Stimulated activated CD4-positive, alpha-beta T cell treated with anti-CD3 and anti-CD28 coated beads, Interleukin-15, amount 100 ng/mL, for 48 hours (primary cell): ENCODE data around the gene MYBBP1A.

Experiments used
- DNase-seq, 2 donors: peaks; one replicate each; pipeline ENCODE4 v3.0.0-alpha.2; 2020; ENCODE audit warnings: low read depth in 2 of 2

The MYBBP1A gene

DNA sequence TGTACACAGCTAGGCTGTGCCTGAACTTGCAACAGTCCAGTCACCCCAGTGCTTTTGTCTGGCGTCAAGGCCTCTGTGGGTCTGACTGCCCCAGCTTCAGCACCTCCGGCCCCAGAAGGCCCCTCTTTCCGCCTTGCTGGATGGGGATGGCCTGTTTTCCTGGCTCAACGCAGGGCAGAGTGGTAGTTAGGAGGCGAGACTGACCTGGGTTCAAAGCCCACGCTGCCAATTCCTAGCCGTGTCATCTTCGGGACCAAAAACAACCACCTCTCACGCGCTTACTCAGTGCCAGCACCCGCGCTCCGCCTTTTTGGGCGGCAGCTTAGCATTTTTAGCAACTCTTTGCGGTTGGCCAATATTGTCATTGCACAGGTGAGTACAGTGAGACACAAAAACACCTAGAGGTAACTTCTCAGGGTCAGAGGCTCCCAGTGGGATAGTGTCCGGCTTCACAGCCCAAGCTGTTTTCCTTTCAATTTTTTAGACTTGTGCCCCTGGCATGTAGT is 4.6 kb downstream of the MYBBP1A start:
- DNase-seq, result no peak

DNA sequence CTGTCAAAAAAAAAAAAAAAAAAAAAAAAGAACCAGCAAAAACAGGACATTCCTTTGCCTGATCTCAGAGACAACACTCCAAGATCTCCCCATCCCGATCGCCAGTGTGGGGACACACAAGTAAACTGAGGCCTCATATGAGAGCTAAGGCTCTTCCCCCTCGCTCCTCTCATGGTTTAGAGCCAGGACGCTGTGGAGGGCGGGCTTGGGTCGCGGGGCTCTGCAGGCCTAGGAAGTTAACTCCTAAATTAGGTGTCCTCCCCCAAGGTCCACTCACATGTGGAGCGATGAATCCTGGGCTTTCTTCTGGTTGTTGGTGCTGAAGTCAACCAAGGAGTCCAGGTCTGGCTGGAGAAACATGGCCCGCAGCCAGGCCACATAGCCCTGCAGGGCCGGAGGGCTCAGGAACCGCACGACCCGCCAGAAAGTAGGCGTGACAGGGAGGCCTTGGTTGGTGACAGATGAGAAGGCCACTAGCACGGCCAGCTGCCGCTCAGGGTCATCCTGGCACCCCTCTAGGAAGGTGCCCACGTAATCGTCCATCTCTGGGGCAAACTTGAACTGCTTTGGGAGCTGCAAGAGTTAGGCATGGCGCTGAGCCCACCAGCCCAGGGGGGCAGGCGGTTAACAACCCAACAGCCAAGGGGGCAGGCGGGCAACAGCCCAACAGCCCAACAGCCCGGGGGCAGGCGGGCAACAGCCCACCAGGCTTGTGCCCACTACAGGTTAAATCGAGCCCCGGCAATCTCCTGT is 5.2 kb downstream of the MYBBP1A start:
- DNase-seq, result no peak

DNA sequence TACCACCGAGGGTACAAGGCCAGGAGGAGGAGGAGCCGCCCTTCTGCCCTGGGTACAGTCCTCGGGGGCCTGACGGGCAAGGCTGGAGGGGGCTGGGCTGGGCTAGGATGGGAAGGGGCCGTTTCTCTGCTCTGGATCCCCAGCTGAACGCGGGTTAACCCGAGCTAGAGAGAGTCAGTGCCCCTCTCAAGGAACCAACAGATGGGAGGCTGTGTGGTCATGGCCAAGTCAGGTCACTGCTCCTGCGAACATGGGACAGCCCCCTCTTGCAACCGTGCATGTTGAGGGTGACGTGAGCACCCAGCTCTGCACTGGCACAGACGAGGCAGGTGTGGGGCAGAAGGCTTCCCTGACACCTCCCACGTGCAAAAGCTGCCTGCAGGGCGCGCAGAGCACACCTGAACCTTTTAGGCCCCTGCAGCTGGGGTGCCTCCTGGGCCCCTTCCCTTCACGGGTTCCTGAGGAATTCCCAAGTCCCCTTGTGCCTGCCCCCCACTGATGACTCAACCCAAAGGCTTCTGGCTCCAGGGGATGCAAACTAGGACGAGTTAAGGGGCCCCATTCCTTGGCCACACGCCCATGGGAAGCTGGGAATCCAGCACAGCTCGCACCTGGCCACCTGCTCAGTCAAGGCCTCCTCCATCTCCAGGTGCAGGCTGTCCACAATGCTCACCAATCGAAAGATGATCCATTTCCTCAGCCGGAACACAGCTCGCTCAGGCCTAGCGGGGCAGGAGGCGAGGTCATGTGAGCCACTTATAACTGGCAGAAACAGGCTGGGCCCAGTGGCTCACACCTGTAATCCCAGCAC is 6.3 kb downstream of the MYBBP1A start:
- no peak for DNase-seq

DNA sequence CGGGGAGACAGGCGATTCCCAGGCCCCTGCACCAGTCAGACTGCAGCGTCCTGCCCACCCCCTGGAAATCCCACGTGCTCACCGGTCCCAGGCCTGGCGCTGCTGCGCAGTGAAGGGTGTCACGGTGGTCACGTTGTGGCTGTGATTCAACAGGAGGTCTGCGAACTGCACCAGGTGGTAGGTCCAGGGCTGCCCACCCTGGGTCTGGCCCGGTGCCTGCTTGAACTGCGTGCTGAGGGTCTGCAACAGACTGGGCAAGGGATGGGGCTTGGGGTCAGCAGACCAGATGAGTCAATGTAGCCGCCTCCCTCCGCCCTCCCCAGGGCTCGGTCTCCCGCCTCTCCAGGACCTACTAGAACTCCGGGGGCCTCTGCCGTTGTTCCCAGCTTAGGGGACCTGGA is 7.1 kb downstream of the MYBBP1A start:
- no peak for DNase-seq

DNA sequence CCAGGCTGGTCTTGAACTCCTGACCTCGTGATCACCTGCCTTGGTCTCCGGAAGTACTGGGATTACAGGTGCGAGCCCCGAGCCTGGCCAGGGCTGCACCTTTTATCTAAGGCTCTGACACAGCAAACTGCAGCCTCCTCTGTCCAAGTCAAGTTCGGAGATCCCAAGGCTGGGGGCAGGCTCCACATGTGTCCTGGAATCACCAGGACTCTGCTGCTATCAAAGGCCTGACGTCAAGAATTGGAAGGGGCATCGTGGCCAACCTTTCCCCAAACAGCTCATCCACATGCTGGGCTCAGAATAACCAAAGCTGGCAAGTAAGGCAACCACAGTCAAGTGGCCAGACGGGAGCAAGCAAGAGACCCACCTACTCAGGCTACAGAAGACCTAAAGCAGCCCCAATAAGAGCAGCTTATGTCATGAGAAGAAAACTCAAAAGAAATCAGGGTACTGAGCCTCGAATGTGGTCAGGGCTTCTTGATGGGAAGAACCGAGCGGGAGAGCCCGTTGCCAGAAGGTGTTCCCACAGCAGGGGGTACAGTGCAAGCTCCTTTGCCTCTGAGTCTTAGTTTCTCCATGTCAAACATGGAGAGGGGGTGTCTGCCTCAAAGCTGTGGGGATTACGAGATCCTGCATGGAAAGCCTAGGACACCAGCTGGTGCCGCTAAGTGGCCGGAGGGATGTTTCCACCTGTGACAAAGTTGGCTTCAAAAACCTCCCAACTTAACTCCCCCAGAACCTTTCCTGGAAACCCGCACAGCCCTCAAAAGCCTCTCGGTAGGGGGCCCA is 7.9 kb downstream of the MYBBP1A start:
- DNase-seq, result no peak

DNA sequence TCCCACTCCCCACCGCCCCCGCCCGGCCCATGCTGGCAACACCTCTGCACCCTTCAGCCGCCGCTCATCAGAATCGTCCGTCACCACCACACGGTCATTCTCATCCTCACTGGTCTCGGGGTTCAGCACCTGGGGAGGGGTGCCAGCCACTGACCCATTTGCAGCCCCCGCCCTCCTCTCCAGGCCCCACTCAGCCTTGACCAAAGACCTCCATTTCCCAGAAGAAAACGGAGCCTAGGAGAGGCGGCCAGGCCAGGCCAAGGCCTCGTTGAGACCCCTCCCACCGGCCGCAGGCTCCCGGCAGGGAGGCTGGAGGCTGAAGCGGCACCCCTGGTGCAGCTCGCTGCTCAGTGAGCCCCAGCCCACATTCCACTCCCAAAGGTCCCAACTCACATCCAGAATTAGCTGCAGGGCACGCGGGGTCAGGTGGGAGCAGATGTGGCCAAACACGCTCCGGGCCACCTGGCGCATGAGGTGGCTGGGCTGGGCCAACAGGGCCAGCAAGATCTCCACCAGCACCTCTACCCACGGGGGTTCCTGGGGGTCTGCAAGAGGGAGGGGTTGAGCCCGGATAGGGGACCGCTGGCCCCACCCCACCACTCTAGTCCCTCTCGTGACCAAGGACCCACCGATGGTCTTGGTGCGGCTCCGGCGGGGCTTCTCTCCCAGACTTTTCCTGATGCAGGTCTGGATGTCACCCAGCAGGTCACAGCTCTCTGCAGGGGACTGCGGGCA is 9.8 kb downstream of the MYBBP1A start:
- no peak for DNase-seq

DNA sequence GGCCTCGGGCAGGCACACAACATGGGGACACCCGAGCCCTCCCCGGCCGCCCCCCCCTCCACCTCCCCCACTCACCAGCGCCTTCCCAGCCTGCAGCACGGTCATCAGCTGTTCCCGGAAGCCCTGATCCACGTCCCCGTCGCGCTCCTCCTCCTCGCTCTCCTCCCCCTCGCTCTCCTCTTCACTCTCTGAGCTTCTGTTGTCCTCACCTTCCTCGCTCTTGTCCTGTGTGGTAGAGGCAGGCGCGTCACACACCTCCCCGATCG is 10.3 kb downstream of the MYBBP1A start:
- no peak for DNase-seq

DNA sequence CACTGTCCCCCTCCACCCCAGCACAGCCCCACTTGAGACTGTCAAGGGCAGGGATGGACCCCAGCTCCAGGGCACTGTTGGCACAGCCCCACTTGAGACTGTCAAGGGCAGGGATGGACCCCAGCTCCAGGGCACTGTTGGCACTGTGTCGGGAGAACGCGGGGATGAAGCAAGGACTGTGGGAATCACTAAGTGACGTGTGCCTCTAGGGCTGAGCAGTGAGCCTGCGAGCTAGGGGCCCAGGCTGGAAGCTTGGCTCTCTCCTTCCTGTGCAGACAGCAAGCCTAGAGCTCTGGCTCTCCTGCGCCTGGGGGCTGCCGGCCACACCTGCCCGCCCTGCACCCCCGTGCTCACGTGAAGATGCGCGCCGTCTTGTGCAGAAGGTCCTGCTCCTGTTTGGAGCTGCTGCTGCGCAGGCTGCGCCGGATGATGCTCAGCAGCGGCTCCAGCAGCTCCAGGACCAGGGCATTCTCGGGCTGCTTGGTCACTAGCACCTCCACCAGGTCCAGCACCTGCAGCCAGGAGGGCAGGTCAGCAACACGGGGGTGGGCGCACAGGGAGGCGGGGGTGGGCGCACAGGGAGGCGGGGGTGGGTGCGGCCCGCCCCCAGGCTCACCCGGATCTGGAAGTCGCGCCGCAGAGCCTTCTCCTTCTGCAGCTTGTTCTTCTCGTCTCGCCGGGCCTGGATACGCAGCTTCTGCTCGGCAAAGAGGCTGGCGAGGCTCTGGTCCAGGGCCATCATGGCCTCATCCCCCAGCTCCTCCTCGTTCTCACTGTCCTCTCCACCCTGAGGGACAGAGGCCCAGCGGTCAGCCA is 10.8 kb downstream of the MYBBP1A start:
- DNase-seq, result no peak

DNA sequence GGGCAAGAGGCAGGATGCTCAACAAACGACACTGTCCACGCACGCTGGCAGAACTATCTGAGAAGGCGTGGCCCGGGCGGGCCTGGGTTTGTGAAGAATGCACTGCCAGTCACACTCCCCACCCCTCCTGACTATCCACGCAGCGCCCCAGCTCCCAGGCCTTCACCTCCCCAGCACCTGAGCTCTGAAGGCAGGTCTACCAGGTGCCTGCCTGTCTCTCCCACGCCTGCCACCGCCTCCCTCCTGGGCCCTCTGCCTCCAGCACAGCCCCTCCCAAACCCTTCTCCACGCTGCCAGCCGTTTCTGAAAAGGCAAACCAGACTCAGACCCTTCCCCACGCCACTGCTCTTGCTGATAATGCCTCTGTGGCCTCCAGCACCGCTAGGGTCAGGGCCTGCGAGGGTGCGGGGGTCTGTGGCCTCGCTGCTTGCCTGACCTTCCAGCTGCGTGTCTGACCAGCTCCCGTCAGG is 11.6 kb downstream of the MYBBP1A start:
- no peak for DNase-seq

DNA sequence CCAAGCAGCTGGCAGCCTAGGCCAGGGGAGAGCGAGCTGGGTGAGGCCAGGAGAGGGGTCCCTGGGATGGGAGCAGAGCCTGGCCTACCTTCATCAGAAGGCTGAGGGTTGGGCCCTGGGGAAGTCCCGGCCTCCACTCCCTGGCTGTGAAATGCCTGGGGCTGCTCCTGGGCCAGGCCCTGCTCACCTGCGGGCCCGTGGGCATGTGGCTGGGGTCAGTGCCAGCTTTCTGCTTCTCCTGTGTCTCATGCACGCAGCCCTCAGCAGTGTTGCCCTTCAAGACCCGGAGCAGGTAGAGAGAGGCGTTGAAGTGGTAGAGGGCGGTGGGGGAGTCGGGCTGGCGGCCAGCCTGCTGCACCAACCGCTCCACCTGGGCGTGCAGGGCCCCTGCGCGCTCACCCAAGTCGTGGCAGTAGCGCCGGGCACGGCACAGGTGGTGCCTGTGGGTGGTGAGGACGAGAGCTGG is 12.4 kb downstream of the MYBBP1A start:
- DNase-seq, result no peak

DNA sequence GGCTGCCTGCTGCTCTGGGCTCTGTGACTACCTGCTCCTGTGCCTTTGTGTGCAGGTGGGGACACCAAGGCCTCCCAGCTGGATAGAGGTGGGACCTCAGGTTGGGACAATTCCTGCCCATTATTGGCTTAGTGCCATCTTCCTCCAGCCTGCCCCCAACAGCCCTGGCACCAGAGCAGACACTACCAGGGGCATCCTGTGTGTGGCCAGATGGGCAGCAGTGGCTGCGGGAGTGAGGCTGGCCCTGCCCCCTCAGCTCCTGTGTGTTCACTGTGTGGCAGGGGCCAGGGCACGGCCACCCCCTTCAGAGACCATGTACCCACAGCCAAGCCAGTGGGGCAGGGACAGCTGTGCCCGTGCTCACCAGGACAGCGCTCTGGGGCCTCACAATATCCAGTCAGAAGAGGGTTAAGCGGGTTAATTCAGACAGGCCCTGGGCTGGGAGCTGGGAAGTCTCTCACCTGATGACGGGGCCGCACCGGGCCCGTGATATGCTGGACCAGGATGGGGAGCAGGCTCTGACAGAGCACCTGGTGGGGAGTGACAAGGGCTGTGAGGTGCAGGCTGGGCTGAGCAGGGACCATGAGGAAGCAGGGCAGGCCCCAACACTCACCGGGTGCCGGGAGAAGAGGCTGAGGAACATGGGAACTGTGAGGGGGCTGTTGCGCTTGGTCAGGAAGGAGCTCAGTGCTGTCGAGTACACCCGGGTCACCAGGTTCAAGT is 13.0 kb downstream of the MYBBP1A start:
- DNase-seq, result no peak

DNA sequence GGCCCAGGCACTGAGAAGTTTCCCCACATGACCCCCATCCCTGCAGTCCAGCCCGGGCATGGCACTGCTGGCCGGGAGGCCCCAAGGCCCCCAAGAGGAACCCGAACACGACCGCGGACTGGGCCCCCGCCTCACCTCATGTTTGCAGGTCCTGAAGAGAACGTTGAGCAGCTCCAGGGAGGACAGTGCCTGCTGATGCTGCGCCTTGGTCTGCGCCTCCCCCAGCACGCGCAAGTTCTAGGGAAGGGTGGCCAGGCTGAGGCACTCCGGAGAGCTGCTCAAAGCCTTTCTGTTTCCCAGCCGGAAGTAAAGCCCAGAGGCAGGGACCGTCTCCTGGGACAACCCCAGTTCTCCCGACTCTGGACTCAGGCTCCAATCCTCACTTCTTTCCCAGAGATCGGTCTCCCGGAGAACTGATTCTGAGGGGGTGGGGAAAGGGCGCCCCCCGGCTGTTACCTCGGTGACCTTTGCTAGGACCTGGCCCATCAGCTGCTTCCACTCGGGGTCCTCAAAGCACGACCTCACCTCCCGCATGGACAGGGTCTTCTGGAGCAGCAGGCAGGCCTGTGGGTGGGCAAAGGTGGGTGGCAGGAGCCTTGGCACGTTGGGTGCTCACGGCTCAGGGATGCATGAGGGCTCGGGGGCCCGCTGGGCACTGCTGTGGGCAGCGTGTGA is 13.7 kb downstream of the MYBBP1A start:
- no peak for DNase-seq

DNA sequence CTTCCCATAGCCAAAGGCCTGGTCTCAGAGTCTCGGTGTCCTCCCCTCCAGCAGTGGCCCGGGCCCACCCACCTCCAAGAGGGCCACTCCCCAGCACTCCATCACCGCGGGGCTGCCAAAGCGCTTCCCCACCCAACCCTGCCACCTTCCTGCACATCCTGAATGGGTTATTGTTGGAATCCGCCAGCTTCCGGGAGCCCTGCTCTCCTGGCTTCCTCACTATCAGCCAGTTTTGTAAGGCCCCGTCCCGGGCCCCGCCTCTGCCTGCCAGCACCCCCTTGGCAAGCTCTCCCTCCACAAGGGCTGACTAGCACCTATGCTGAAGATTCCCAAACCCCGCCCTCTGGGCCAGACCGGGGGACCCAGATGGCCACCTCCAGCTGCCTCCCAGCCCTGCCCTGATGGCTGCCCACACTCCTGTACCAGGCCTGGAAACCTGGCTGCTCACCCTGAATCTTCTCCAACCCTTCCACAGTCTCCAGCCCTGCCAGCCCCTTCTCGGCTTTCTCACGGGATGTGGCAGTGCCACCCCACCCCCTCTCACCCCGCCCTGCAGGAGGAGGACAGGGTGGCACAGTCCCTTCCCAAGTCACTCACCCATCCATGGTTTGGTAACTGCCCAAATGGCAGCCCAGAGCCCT is 14.4 kb downstream of the MYBBP1A start:
- DNase-seq, result no peak

DNA sequence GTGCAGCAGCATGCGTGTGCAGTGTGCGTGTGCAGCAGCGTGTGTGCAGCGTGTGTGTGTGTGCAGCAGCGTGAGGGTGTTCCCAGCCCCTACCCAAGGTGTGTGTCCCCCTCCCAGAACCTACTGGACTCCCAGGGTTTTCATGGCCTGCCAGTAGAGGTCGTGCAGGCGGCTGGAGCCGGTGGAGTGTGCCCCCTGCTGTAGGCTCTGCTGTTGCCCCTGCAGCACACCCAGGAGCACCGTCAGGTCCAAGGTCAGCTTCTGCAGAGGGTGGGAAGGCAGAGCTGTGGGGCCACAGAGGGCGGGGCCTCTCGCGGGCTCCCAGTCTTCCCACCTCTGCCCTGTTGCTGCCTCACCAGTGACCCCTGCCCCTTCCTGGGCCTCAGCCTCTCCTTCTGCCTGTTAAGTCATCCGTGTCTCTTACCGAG is 14.9 kb downstream of the MYBBP1A start:
- no peak for DNase-seq

DNA sequence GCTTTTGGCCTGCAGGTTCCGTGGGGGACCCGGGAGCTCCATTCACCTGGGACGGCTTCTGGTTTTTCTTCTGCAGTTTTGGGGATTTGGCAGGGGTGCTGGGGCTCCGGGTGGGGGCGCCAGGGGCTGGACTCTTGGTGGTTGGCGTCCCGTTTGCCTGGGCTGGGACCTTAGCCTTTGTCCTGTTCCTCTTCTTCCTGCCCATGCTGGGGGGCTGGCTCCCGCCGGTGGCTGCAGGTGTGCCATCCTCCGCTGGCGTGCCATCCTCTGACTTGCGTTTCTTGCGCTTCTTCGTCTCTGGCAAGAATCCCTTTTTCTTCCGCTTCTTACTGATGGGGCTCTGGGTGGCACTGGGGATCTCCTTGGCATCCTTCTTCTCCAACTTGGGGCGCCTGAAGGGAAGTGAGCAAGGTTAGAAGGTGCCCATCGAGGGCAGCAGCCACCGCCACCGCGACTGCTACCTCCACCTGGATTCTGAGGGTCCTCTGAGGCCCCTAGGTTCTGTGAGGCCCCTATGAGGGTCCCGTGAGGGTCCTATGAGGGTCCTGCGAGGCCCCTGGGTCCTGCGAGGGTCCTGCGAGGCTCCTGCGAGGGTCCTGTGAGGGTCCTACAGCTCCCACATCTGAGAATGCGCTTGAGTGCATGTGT is 15.5 kb downstream of the MYBBP1A start:
- DNase-seq, result no peak

DNA sequence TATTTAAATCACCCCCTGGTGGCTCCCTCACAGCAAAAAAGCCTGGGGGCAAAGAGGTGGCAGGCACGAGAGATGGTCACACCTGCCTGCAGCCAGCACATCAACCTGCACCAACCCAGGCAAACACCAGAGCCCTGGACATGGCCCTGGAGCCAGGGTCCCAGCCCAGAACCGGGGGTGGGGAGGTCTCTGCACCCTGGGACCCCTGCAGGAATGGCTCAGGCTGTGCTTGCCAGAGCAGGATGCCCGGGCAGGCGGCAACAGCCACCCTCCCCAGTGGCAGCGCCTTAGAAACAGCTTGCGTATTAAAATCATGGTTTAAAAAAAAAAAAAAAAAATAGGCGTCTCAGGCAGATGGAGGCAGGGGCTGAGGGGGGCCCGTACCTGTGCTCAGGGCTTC is 16.2 kb downstream of the MYBBP1A start:
- DNase-seq, result no peak

DNA sequence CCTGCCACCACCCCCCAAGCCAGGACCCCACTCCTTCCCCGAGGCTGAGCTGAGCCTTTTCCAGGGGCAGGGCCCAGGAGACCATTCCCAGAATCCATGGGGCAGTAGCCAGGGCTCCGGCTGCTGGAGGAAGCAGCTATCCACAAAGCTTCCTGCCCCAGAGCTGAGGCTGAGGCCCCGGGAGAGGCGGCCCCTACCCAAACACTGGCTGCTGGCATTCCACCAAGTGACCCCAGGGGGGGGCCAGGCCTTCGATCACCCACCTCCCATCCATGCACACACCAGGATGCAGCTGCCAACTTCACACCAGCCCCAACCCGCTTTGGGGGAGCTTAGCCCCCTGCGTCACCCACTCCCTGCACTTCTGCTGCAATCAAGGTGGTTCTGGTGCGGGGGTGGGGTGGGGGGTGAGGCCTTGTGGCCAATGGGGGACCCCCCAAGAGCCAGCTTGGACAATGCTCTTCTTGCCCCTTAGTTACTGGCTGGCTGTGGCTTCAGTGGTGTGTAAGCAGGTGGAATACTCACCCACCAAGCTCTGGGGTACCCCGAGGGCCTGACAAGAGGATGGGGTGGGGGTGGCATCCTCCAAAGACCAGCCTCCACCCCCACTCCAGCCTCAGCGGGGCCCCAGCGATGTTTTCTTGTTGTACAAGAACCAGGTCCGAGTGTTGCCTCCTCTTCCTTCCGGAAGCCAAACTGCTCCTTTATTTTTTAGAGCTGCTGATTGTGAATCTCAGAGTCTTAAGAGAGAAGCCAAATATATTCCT is 16.8 kb downstream of the MYBBP1A start:
- DNase-seq, result no peak
